Measurements from ENCODE around the gene KRT14.
"Not testable (repeated sequence)": the region's sequence is repeated elsewhere in the genome, so short reads cannot be mapped to it uniquely, and the experiment has no call there.

Gene KRT14

DNA sequence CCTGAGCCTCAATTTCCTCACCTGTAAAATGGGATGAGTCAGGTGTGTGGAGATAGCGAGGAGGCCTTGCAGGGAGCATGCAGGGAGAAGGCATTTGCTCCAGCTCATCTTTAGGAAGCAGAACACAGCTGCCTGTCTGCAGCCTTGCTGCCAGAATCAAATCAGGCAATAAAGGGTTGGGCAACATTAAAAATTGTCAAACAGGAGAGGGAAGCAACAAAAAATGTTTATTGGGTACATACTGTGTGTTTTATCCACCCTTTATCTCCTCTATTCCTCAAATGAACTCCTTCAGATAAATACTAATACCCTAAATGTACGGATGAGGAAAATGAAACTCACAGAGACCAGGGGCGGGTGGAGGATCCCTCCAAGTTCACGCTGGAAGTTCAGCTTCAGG, 13.6 kb upstream of the KRT14 start:
- no peak for DNase-seq

GRCh38 chr17:41599680-41600079, 13.0 kb upstream of the KRT14 start:
- DNase-seq, result no peak

- DNase-seq, result no peak
Measured at GRCh38 chr17:41595585-41595984, 8.9 kb upstream of the KRT14 start.

DNA sequence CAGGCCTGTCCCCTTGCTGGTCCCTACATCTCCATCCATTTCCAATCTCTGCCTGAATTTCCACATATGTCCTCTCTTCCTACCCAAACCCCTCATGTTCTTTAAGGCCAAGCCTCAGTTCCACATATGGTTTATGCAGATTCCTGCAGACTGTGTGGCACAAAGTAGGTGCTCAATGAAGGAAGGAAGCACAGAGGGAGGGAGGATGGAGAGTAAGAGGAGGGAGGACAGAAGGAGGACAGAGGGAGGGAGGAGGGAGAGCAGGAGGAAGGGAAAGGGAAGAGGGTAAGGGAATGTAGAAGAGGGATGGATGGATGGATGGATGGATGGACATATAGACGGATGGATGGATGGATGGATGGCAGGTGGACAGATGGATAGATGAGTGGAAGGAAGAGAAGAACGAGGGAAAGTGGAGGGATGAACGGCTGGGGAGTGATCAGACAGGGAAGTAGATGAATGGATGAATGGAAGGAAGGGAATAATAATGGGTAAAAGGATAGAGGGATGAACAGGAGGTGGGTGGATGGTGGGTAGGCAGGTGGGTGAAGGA, 7.7 kb upstream of the KRT14 start:
- DNase-seq, result no peak

DNA sequence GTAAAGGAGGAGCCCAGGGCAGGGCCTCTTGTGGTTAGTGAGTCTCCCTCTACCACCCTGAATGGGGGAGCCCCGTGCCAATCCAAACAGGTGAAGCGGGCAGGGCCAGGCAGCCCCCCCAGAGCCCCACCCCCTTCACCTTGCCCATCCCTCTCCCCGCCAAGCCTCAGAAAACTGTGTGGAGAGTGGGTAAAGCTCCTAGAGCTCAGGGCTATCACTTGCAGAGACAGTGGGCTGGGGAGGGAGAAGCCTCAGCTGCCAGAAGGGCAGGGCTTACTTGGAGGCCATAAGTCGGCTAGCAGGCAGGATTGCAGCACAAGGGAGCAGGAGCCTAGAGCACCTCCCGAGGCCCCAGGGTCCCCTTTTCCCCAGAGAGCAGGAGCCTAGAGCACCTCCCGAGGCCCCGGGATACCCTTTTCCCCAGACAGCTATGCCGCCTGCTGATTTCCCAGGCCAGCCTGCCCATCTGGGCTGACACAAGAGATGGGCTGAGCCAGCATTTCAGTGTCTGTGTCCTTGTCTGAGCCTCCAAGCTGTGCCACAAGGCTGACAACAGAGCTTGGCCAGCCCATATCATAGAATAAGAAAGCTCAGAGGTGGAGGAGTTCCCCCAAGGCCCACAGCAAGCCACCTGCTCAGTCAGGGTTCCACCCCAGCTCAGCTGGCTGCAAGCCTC, 6.7 kb upstream of the KRT14 start:
- no peak for DNase-seq

DNA sequence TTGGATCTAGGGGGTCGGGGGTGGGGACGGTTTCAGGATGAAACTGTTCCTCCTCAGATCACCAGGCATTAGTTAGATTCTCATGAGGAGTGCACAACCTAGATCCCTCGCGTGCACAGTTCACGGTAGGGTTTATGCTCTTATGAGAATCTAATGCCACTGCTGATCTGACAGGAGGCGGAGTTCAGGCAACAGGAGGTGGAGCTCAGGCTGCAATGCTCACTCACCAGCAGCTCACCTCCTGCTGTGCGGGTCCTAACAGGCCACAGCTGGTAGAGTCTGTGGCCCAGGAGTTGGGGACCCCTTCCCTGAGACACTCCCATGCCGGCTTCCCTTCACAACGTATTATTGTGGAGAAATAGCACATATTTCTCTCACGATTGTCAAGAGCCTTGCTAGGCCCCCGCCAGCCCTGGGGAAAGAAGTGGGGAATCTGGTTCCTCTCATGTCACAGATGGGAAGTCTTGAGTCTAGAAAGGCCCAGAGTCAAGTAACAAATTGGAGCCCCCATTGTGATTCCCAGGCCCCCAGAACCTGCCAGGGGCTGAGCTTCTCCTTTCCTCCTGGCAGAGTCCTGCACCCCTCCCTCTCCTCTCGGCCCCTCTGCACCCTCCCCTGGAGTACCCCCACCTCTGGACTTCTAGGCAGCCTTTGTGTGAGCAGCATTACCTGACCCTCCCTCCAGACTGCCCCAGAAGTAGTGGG, 6.1 kb upstream of the KRT14 start:
- DNase-seq, result no peak

GRCh38 chr17:41589301-41589700, 2.6 kb upstream of the KRT14 start:
- DNase-seq, result no peak

GRCh38 chr17:41588126-41588810, 1.6 kb upstream of the KRT14 start:
- no peak for DNase-seq

GRCh38 chr17:41585301-41586056, 1.2 kb downstream of the KRT14 start:
- no peak for DNase-seq

- not testable (repeated sequence) for DNase-seq
Measured at GRCh38 chr17:41584331-41584927, 2.3 kb downstream of the KRT14 start.

GRCh38 chr17:41583137-41584127, 3.3 kb downstream of the KRT14 start:
- DNase-seq, result no peak

DNA sequence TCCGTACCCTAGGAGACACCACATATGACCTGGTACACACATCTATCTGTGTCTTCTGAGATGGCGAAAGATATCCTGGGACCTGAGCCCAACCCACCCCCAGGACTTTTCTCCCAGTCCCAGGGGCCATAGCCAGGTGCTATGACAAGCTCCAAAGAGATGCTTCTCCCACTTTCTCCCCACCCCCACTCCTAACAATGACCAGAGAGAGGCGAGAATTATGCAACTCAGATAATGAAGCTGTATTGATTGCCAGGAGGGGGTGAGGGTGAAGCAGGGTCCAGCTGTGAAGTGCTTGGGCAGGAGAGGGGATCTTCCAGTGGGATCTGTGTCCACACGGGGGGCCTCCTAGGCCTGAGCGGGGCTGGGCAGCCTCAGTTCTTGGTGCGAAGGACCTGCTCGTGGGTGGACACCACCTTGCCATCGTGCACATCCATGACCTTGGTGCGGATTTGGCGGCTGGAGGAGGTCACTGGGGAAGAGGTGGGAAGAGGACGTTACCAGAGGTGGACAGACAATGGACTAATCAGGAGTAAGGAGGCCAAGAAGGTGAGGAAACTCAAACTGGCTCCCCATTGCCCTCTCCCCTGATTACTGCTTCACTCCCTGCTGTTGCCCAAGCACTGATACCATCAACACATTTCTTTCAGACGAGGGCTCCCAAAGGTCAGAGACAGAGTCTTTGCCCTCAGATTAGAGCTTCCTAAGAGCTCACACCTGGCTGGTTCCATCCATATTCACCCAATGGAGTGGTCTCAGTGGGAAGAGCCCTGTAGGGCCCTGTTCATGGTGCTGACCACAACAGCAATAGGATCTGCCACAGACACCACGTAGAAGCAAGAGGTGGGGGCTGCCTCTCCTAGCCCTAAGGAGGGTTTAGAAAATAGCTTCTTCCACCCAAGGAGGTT, 4.4 kb downstream of the KRT14 start:
- not testable (repeated sequence) for DNase-seq

- DNase-seq, result no peak
Measured at GRCh38 chr17:41581366-41582060, 5.2 kb downstream of the KRT14 start.

DNA sequence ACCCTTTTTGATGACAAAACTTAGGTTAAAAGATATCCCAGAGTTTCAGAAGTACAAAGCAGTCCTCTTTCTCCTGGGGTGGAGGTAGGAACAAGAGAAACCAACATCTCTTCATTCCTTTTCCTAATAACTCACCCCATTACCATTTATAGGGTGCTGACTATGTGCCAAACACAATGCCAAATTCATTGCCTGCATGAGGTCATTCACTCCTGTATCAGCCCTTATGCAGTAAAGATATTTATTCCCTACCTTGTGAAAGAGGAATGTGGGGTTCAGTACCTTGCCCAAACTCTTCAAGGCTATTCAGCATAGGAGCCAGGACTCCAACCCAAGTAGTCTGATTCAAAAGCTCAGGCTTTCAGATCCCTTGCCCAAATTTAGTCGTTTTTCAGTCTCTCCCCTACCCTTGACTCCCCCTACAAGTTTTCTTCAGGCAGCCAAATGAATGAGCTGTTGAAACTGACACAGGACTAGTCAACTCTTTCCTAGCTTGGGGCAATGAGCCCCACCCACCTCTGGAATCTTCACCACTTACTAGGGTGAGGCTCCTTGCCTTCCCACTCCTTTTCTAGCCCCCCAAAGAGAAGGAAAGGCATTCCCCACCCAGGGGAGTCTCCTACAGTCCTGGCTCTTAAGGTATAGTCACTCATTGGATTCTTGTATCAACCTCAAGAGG, 5.9 kb downstream of the KRT14 start:
- no peak for DNase-seq

DNA sequence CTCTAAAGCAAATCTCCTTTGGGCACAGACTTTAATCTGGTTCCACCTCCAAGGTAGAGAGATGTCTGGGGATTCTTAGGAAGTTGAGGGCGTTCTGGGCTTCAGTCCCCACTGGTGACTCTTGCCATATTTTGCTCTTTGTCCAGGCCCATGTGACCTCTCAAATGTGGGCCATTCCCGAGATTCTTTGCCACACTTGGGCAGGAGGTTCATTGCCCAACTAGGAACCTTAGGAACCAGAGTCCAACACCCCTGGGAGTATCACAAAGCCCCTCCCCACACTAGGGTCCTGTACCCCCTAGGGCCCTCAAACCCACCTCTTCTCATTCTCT, 6.5 kb downstream of the KRT14 start:
- DNase-seq, result no peak

GRCh38 chr17:41579484-41580243, 7.0 kb downstream of the KRT14 start:
- DNase-seq, result peak; percentile 85

DNA sequence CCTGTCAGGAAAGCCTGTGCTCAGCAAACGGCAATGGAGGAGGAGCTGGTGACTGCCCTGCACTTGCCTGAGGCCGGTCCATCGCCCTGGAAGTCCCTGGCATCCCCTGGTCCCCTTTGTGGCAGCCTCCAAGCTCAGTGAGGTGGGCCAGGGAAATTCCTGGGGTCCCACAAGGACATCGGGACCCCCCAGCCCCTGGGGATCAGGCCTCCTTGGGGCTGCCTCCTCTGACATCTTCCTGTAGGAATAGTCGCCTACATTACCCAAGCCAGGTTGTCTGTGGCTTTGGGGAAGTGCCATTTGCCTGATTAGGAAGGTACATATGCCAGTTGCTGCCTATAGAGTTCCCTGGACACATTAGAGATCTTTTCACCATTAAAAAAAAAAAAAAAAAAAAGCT, 7.7 kb downstream of the KRT14 start:
- DNase-seq, result no peak

GRCh38 chr17:41578538-41578937, 8.2 kb downstream of the KRT14 start:
- DNase-seq, result no peak

Data from NCI-H1436 treated with DMSO at 0.1 percent for 48 hours (cell line).